HCT116 (cell line): ENCODE data around the gene SLC2A13. TPM values are rescaled to one million over a fixed set of nuclear protein-coding genes. Genes with fewer than 3 reads are reported as not detected.

Experiments
- ATAC-seq: fragments of 200-7000 bp; cut with Tn5 transposase; 2 replicates; pipeline ENCODE4 v1.9.1; 2020; ENCODE audit warnings: mild to moderate bottlenecking, moderate library complexity
- BruUV-seq: library from RNA; stranded (reverse); fragments of 400-500 nt; replicated peaks from 2 replicates; lab custom pipeline; 2021; lab: Mats Ljungman, UMichigan
- CTCF ChIA-PET: fragments of 300-600 bp; sonication (Branson Sonifier 250); formaldehyde crosslinking; loops from one replicate; lab custom pipeline; 2021; ENCODE audit warnings: antibody characterized with exemption; lab: Charles Lee
- POLR2A ChIA-PET: fragments of 300-600, 350-600 bp; sonication (Branson Sonifier 250); formaldehyde crosslinking; loops from one replicate; lab custom pipeline; 2021; ENCODE audit warnings: antibody characterized with exemption; lab: Charles Lee
- RAD21 ChIA-PET, 2 experiments: fragments of 300-600 bp; sonication (Branson Sonifier 250); formaldehyde crosslinking; loops; one replicate each; lab custom pipeline; 2023; ENCODE audit warnings: low total read pairs in 2 of 2; ENCODE audit not compliant: uncharacterized antibody in 2 of 2, unreplicated experiment in 2 of 2, low non-redundant PET in 1 of 2; lab: Charles Lee
- DNase-seq: peaks from one replicate; pipeline ENCODE4 v3.0.0-alpha.2; 2010; ENCODE audit warnings: low read depth, low spot score
- H2AFZ ChIP-seq: fragments of 200-600 bp; shearing (Covaris generic), sonication (generic); 2 replicates; pipeline ENCODE4 v1.6.1; 2017; ENCODE audit warnings: low read depth, mixed run types, mixed read lengths, antibody characterized with exemption, low read length; ENCODE audit not compliant: poor library complexity, severe bottlenecking
- H3K27ac ChIP-seq: 2 replicates; pipeline ENCODE4 v1.5.1; 2012; ENCODE audit warnings: low read depth, low read length
- H3K27me3 ChIP-seq: fragments of 200-600 bp; sonication (generic); 2 replicates; pipeline ENCODE4 v1.6.1; 2016; ENCODE audit warnings: mixed run types, low read length, mixed read lengths; ENCODE audit not compliant: insufficient read depth
- H3K36me3 ChIP-seq, 2 experiments: fragments of 200-500 bp in 1 of 2; fragments of 200-600 bp in 1 of 2; sonication (Bioruptor generic) in 1 of 2; sonication (generic) in 1 of 2; 2 replicates each; pipeline versions ENCODE4 v1.5.1 to v1.6.1; 2014 to 2016; ENCODE audit warnings: low read length in 2 of 2, inconsistent platforms in 1 of 2, mixed read lengths in 1 of 2, mixed run types in 1 of 2; ENCODE audit not compliant: insufficient read depth in 2 of 2, control insufficient read depth in 1 of 2
- H3K4me1 ChIP-seq, 2 experiments: fragments of 200-600 bp in 1 of 2; sonication (generic) in 1 of 2; 2 replicates each; pipeline versions ENCODE4 v1.5.1 to v1.6.1; 2012 to 2017; ENCODE audit warnings: low read length in 2 of 2, inconsistent platforms in 1 of 2, mild to moderate bottlenecking in 1 of 2, mixed read lengths in 1 of 2, mixed run types in 1 of 2, moderate library complexity in 1 of 2; ENCODE audit not compliant: insufficient read depth in 2 of 2, control insufficient read depth in 1 of 2
- H3K4me2 ChIP-seq: fragments of 200-600 bp; sonication (generic); 2 replicates; pipeline ENCODE4 v1.6.1; 2017; ENCODE audit warnings: mixed run types, low read length, mixed read lengths
- H3K4me3 ChIP-seq, 2 experiments: fragments of 200-600 bp in 1 of 2; sonication (generic) in 1 of 2; replicated peaks in 1 of 2; 2 replicates each; pipeline ENCODE4 v1.5.1; 2011 to 2016; ENCODE audit warnings: low read length in 2 of 2, control low read depth in 1 of 2, low read depth in 1 of 2, mild to moderate bottlenecking in 1 of 2, mixed read lengths in 1 of 2, mixed run types in 1 of 2
- H3K79me2 ChIP-seq: fragments of 200-600 bp; sonication (generic); 2 replicates; pipeline ENCODE4 v1.6.1; 2017; ENCODE audit warnings: mild to moderate bottlenecking, mixed run types, low read length, moderate library complexity, mixed read lengths; ENCODE audit not compliant: insufficient read depth
- H3K9ac ChIP-seq: fragments of 200-600 bp; sonication (generic); 2 replicates; pipeline ENCODE4 v1.6.1; 2016; ENCODE audit warnings: low read length, mixed read lengths
- H3K9me2 ChIP-seq: fragments of 200-600 bp; sonication (generic), shearing (Covaris generic); 2 replicates; pipeline ENCODE4 v1.6.1; 2017; ENCODE audit warnings: mixed run types, mild to moderate bottlenecking, moderate library complexity; ENCODE audit not compliant: insufficient read depth
- H3K9me3 ChIP-seq, 2 experiments: fragments of 200-500 bp in 1 of 2; fragments of 200-600 bp in 1 of 2; sonication (Bioruptor generic) in 1 of 2; sonication (generic) in 1 of 2; 2 replicates each; pipeline ENCODE4 v1.6.1; 2014 to 2017; ENCODE audit warnings: low read length in 2 of 2, mixed read lengths in 2 of 2, inconsistent platforms in 1 of 2, low read depth in 1 of 2, mild to moderate bottlenecking in 1 of 2, mixed run types in 1 of 2, moderate library complexity in 1 of 2; ENCODE audit not compliant: control insufficient read depth in 1 of 2, insufficient read depth in 1 of 2
- H4K20me1 ChIP-seq: fragments of 200-600 bp; sonication (generic), shearing (Covaris generic); 2 replicates; pipeline ENCODE4 v1.6.1; 2017; ENCODE audit warnings: mixed run types, mild to moderate bottlenecking, moderate library complexity; ENCODE audit not compliant: insufficient read depth
- CTCF ChIP-seq, 3 experiments: fragments of 200-600 bp in 1 of 3; sonication (generic) in 1 of 3; IDR thresholded peaks in 2 of 3; conservative IDR thresholded peaks in 1 of 3; 2 replicates each; pipeline ENCODE4 v1.5.1; 2012 to 2017; ENCODE audit warnings: low read depth in 2 of 3, low read length in 2 of 3, antibody characterized with exemption in 1 of 3, borderline replicate concordance in 1 of 3, control low read depth in 1 of 3, mild to moderate bottlenecking in 1 of 3, mixed read lengths in 1 of 3, mixed run types in 1 of 3, moderate library complexity in 1 of 3; ENCODE audit not compliant: insufficient read depth in 1 of 3
- FOSL1 ChIP-seq: IDR thresholded peaks from 2 replicates; pipeline ENCODE4 v1.6.1; 2012; ENCODE audit warnings: low read depth
- JUND ChIP-seq: IDR thresholded peaks from 2 replicates; pipeline ENCODE4 v1.6.1; 2012
- POLR2A ChIP-seq: IDR thresholded peaks from 2 replicates; pipeline ENCODE4 v1.7.0; 2011; ENCODE audit warnings: borderline replicate concordance; ENCODE audit not compliant: insufficient read depth, insufficient read length; ENCODE audit errors: extremely low read depth
- REST ChIP-seq: IDR thresholded peaks from 2 replicates; pipeline ENCODE4 v1.6.1; 2012; ENCODE audit warnings: low read depth
- SP1 ChIP-seq: IDR thresholded peaks from 2 replicates; pipeline ENCODE4 v1.6.1; 2012; ENCODE audit warnings: low read depth
- SRF ChIP-seq: IDR thresholded peaks from 2 replicates; pipeline ENCODE4 v1.6.1; 2012; ENCODE audit warnings: low read depth
- TCF7L2 ChIP-seq: IDR thresholded peaks from 2 replicates; pipeline ENCODE4 v1.7.0; 2011; ENCODE audit warnings: borderline replicate concordance, inconsistent platforms; ENCODE audit not compliant: insufficient read depth, insufficient read length; ENCODE audit errors: extremely low read depth
- ZBTB33 ChIP-seq: IDR thresholded peaks from 2 replicates; pipeline ENCODE4 v1.6.1; 2011; ENCODE audit warnings: mild to moderate bottlenecking, low read length, moderate library complexity; ENCODE audit not compliant: insufficient replicate concordance; ENCODE audit errors: extremely low read depth
- intact Hi-C: fragments of 100-400 bp; cut with micrococcal nuclease; formaldehyde crosslinking; loops from 2 replicates; pipeline ENCODE4 v1.10.0; 2022
- total RNA-seq: library from RNA; stranded (reverse); gene quantifications from one replicate; pipeline ENCODE4 v1.2.1, GENCODE V29; 2021; ENCODE audit not compliant: unreplicated experiment

Gene SLC2A13
- total RNA-seq, 1 experiment from 2014 or later: 6.8 TPM

- Histone ChIP-seq H3K9me3 (no peaks in the 10 kb centered on the region), H3K9ac (no peak overlapping the region), H3K4me3 (no peak overlapping the region), H3K27me3 (no peaks in the 10 kb centered on the region), H2AFZ (no peak overlapping the region), H3K9me2 (no peaks in the 10 kb centered on the region), H3K4me1 (no peaks in the 10 kb centered on the region), H3K4me2 (no peak overlapping the region), H4K20me1 (no peaks in the 10 kb centered on the region), H3K79me2 (no peaks in the 10 kb centered on the region), H3K27ac (no peak overlapping the region), H3K36me3 (no peaks in the 10 kb centered on the region)
- ChIA-PET CTCF (no interaction called here), RAD21 (no interaction called here), POLR2A (no interaction called here)
- intact Hi-C loops: no loop called here
- ATAC-seq (no peak), DNase-seq (no peak)
- no TSS peak for BruUV-seq
- TF ChIP-seq CTCF (IDR thresholded peaks at IDR 0.05 in 2 of 3, conservative IDR thresholded peaks at IDR 0.05 in 1 of 3; ENCODE audit: borderline replicate concordance in 1 of 3, insufficient read depth in 1 of 3, low read depth in 2 of 3, low read length in 2 of 3): no peak
- TF ChIP-seq SP1: no peak
Measured at GRCh38 chr12:40039598-40039997, 66.3 kb downstream of the SLC2A13 start.

- H3K4me3 ChIP-seq: no peak overlapping the region
- H3K27me3 ChIP-seq: no peaks in the 10 kb centered on the region
- BruUV-seq: no TSS peak
- DNase-seq (no peak), ATAC-seq (no peak)
- H2AFZ ChIP-seq: no peak overlapping the region
- no peaks in the 10 kb centered on the region for H3K79me2 ChIP-seq
- TF ChIP-seq CTCF (IDR thresholded peaks at IDR 0.05 in 2 of 3, conservative IDR thresholded peaks at IDR 0.05 in 1 of 3; ENCODE audit: borderline replicate concordance in 1 of 3, insufficient read depth in 1 of 3, low read depth in 2 of 3, low read length in 2 of 3): no peak
- TF ChIP-seq FOSL1: no peak
- no peak for TF ChIP-seq TCF7L2
- TF ChIP-seq SP1: no peak
- TF ChIP-seq ZBTB33: no peak
- no peak for TF ChIP-seq SRF
- TF ChIP-seq JUND: no peak
- TF ChIP-seq POLR2A: no peak
- no peak for TF ChIP-seq REST
- ChIA-PET POLR2A (no interaction called here), RAD21 (no interaction called here), CTCF (no interaction called here)
- intact Hi-C loops: no loop called here
- no peaks in the 10 kb centered on the region for H3K9me2 ChIP-seq
- no peaks in the 10 kb centered on the region for H4K20me1 ChIP-seq
- no peak overlapping the region for H3K27ac ChIP-seq
- no peak overlapping the region for H3K4me2 ChIP-seq
- H3K4me1 ChIP-seq: no peaks in the 10 kb centered on the region
- H3K36me3 ChIP-seq: no peaks in the 10 kb centered on the region
- no peaks in the 10 kb centered on the region for H3K9me3 ChIP-seq
- no peak overlapping the region for H3K9ac ChIP-seq
Measured at GRCh38 chr12:40038619-40039018, 67.3 kb downstream of the SLC2A13 start.
